ENCODE data around the gene MAT2B.

MAT2B gene

GRCh38 chr5:163503106-163504078 lies 2.0 kb upstream of the MAT2B start:
- peak overlapping the region; percentile 89 for H3K4me3 ChIP-seq (replicated peaks; ENCODE audit: low read depth, low read length)
- TF ChIP-seq, protein P1, sequence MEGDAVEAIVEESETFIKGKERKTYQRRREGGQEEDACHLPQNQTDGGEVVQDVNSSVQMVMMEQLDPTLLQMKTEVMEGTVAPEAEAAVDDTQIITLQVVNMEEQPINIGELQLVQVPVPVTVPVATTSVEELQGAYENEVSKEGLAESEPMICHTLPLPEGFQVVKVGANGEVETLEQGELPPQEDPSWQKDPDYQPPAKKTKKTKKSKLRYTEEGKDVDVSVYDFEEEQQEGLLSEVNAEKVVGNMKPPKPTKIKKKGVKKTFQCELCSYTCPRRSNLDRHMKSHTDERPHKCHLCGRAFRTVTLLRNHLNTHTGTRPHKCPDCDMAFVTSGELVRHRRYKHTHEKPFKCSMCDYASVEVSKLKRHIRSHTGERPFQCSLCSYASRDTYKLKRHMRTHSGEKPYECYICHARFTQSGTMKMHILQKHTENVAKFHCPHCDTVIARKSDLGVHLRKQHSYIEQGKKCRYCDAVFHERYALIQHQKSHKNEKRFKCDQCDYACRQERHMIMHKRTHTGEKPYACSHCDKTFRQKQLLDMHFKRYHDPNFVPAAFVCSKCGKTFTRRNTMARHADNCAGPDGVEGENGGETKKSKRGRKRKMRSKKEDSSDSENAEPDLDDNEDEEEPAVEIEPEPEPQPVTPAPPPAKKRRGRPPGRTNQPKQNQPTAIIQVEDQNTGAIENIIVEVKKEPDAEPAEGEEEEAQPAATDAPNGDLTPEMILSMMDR (IDR thresholded peaks at IDR 0.05; ENCODE audit: low read depth, low read length, missing control alignments), result peak; percentile 43
- peak; percentile 88 for DNase-seq (ENCODE audit: extremely low read depth, low read depth)

DNA sequence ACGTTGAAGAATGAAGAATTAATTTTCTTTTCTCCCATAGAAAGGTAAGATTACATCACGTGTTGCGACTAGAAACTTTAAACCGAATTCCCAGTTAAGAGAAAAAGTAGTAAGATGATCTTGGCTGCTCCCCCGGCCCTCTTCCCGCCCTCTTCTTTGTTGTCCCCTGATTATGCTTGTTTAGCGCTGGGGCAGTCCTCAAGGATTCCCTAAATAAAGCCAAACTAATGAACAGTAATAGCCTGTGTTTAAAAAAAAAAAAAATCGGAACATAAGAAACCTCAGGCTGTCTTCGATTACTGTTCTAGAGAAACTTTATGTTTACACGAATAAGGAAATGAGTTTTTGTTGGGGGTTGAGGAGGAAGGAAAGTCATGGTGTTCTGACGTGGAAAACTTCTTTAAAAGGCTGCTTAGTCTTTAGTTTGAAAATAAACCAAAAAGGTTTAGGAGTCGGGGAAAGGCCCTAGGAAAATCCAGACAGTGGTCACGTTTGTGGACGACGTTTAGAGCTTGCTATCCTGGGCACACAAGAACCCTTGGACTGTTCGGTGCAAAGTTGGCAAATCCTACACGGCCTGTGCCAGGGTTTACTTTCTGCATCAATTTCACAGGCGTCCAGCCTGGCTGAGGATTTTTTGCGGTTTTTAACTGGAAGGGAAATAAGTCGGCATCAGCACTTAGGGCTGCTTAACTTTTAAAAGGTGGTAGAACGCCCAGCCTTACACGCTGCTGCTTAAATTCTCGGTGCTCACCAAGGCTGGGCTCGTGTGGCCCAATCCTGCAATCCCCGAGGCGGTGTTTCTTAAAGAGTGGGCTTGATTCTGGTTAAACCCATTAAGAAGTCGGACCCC lies 1.1 kb upstream of the MAT2B start:
- TF ChIP-seq, protein P1 (IDR thresholded peaks at IDR 0.05; ENCODE audit: low read depth, low read length, missing control alignments), result no peak

DNA sequence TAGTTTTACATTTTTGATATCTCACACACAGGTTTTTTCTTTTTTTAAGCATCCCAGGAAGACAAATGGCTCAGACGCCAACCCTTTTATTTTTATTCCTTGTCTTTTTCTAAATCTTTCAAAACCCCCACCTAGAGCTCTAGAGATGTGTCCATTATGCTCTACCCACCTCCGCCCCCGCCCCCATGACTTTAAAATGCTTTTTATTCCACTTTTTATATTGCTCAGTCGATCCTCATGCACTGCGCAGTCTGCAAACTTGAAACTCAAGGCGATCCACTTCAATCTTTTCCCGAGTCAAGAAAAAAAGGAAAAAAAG lies 411 bp upstream of the MAT2B start:
- peak overlapping the region; percentile 89 for H3K4me3 ChIP-seq (replicated peaks; ENCODE audit: low read depth, low read length)
- TF ChIP-seq, protein P1 (IDR thresholded peaks at IDR 0.05; ENCODE audit: low read depth, low read length, missing control alignments), result no peak
- no peak for DNase-seq (ENCODE audit: extremely low read depth, low read depth)

More for the DNA sequence above, 1.1 kb upstream of the MAT2B start:
- DNase-seq (ENCODE audit: extremely low read depth, low read depth), result no peak
- peak overlapping the region; percentile 89 for H3K4me3 ChIP-seq (replicated peaks; ENCODE audit: low read depth, low read length)

- H3K4me3 ChIP-seq (replicated peaks; ENCODE audit: low read depth, low read length), result peak overlapping the region; percentile 89
- DNase-seq (ENCODE audit: extremely low read depth, low read depth), result no peak
- TF ChIP-seq, protein P1 (IDR thresholded peaks at IDR 0.05; ENCODE audit: low read depth, low read length, missing control alignments), result no peak
Measured at GRCh38 chr5:163506095-163506457, 657 bp downstream of the MAT2B start.

DNA sequence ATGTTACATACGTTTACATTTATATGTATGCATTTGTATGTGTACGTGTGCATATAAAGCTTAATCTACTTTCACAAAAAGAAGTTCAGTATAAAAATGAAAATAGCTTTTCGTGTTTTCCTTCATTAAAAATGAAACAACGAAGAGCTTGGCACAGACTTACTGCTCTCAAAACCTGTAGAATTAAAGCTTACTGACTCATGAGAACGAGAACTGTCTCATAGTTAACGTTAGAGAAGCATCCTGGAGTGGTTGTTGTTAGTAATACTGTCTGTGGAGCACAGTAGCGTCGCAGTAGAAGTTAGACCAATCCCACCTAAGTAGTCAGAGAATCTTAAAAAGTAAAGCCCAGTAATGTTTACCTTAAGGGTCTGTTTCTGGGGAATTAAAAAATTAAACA lies 1.3 kb downstream of the MAT2B start:
- DNase-seq (ENCODE audit: extremely low read depth, low read depth), result no peak
- TF ChIP-seq, protein P1 (IDR thresholded peaks at IDR 0.05; ENCODE audit: low read depth, low read length, missing control alignments), result no peak
- H3K4me3 ChIP-seq (replicated peaks; ENCODE audit: low read depth, low read length), result peak overlapping the region; percentile 89

DNA sequence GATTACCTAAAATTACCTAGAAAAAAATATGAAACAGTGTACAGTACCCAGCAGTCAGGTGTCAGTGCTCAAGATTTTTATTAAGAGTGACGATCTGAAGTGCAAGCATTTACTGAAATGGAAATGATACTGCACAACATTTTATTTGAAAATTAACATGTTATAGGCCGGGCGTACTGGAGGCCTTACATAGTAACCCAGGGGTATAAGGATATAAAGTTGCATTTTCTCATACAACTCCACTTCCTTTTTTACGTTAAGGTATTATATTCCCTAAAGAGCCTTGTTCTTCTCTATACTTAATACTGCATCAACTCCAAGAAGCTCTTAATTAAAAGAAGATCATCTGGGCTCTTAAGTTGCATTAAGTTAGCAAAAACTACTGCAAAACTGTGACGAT lies 3.3 kb downstream of the MAT2B start:
- H3K4me3 ChIP-seq (replicated peaks; ENCODE audit: low read depth, low read length), result peak overlapping the region; percentile 10; the same call in 1 of the 2 replicates
- TF ChIP-seq, protein P1 (IDR thresholded peaks at IDR 0.05; ENCODE audit: low read depth, low read length, missing control alignments), result no peak
- no peak for DNase-seq (ENCODE audit: extremely low read depth, low read depth)

Data from HFF-Myc (cell line).